OCI-LY3 (cell line): ENCODE measurements around the gene LCE2D.

Source experiments
- CTCF ChIP-seq: fragments of 200-600, 300-600 bp; sonication (generic); IDR thresholded peaks from 2 replicates; pipeline ENCODE4 v1.5.1; 2014; ENCODE audit warnings: antibody characterized with exemption, low read length, low read depth
- EZH2phosphoT487 ChIP-seq: fragments of 200-600 bp; shearing (Covaris generic); IDR thresholded peaks from 2 replicates; pipeline ENCODE4 v1.6.1; 2018; ENCODE audit warnings: antibody characterized with exemption, mixed run types, low read depth

- no peak for TF ChIP-seq EZH2phosphoT487
- TF ChIP-seq CTCF = no peak
These were observed 4.5 kb downstream of the LCE2D start for GRCh38 chr1:152667648-152668047.
